ENCODE data around the gene GGN. TPM values are rescaled to one million over a fixed set of nuclear protein-coding genes. Genes with fewer than 3 reads are reported as not detected.

GGN gene
- total RNA-seq, 1 experiment from 2014 or later, result 0.47 TPM

- Histone ChIP-seq H3K79me2 (ENCODE audit: insufficient read depth, low read length) (no peaks in the 10 kb centered on the region), H3K27ac (ENCODE audit: low read depth, low read length) (no peak overlapping the region), H3K4me3 (replicated peaks in 1 of 2; ENCODE audit: low read depth in 1 of 2, low read length in 2 of 2) (no peak overlapping the region), H3K27me3 (ENCODE audit: insufficient read depth, low read length) (no peaks in the 10 kb centered on the region), H4K20me1 (ENCODE audit: insufficient read depth) (no peaks in the 10 kb centered on the region), H2AFZ (ENCODE audit: low read depth, low read length, poor library complexity, severe bottlenecking) (no peak overlapping the region), H3K9ac (ENCODE audit: low read length) (no peak overlapping the region), H3K9me2 (ENCODE audit: insufficient read depth) (no peaks in the 10 kb centered on the region), H3K4me2 (ENCODE audit: low read length) (no peak overlapping the region), H3K4me1 (ENCODE audit: control insufficient read depth in 1 of 2, insufficient read depth in 2 of 2, low read length in 2 of 2) (peaks cover 13 to 27% of the 10 kb centered on the region in 2 experiments; a peak in 3 of 4 replicates), H3K36me3 (ENCODE audit: control insufficient read depth in 1 of 2, insufficient read depth in 2 of 2, low read length in 2 of 2) (no peaks in the 10 kb centered on the region), H3K9me3 (ENCODE audit: control insufficient read depth in 1 of 2, insufficient read depth in 1 of 2, low read depth in 1 of 2, low read length in 2 of 2) (no peaks in the 10 kb centered on the region)
- ChIA-PET RAD21 (ENCODE audit: low non-redundant PET in 1 of 2, low total read pairs in 2 of 2, uncharacterized antibody in 2 of 2, unreplicated experiment in 2 of 2) (no interaction called here), CTCF (interaction anchor here (2.2 kb wide), 1 partner anchor 11 kb away, joined by 7 read pairs; the partner anchor contains the start of gene FAM98C), POLR2A (no interaction called here)
- ATAC-seq (no peak), DNase-seq (ENCODE audit: low read depth, low spot score) (no peak)
- no TSS peak for BruUV-seq (replicated peaks)
- intact Hi-C loops (cut with micrococcal nuclease), result no loop called here
- TF ChIP-seq ZNF274 (IDR thresholded peaks at IDR 0.05; ENCODE audit: low read depth, low read length), result no peak
- TF ChIP-seq TCF7L2 (IDR thresholded peaks at IDR 0.05; ENCODE audit: borderline replicate concordance, extremely low read depth, insufficient read depth, insufficient read length), result no peak
- TF ChIP-seq, protein P1, sequence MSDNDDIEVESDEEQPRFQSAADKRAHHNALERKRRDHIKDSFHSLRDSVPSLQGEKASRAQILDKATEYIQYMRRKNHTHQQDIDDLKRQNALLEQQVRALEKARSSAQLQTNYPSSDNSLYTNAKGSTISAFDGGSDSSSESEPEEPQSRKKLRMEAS (IDR thresholded peaks at IDR 0.05), result no peak
- TF ChIP-seq POLR2AphosphoS5 (IDR thresholded peaks at IDR 0.05; ENCODE audit: low read depth, low read length), result no peak
- no peak for TF ChIP-seq ELF1 (IDR thresholded peaks at IDR 0.05; ENCODE audit: borderline replicate concordance, low read depth)
- no peak for TF ChIP-seq CEBPB (IDR thresholded peaks at IDR 0.05; ENCODE audit: low read depth)
- no peak for TF ChIP-seq RAD21 (IDR thresholded peaks at IDR 0.05; ENCODE audit: low read depth)
- TF ChIP-seq JUND (IDR thresholded peaks at IDR 0.05), result no peak
- TF ChIP-seq CBX3 (IDR thresholded peaks at IDR 0.05; ENCODE audit: low read depth), result no peak
- no peak for TF ChIP-seq ZFX (IDR thresholded peaks at IDR 0.05)
- no peak for TF ChIP-seq EZH2 (IDR thresholded peaks at IDR 0.05)
- TF ChIP-seq, protein P2, sequence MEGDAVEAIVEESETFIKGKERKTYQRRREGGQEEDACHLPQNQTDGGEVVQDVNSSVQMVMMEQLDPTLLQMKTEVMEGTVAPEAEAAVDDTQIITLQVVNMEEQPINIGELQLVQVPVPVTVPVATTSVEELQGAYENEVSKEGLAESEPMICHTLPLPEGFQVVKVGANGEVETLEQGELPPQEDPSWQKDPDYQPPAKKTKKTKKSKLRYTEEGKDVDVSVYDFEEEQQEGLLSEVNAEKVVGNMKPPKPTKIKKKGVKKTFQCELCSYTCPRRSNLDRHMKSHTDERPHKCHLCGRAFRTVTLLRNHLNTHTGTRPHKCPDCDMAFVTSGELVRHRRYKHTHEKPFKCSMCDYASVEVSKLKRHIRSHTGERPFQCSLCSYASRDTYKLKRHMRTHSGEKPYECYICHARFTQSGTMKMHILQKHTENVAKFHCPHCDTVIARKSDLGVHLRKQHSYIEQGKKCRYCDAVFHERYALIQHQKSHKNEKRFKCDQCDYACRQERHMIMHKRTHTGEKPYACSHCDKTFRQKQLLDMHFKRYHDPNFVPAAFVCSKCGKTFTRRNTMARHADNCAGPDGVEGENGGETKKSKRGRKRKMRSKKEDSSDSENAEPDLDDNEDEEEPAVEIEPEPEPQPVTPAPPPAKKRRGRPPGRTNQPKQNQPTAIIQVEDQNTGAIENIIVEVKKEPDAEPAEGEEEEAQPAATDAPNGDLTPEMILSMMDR (IDR thresholded peaks at IDR 0.05 in 2 of 3, conservative IDR thresholded peaks at IDR 0.05 in 1 of 3; ENCODE audit: borderline replicate concordance in 1 of 3, insufficient read depth in 1 of 3, low read depth in 2 of 3, low read length in 2 of 3), result no peak
- TF ChIP-seq SP1 (IDR thresholded peaks at IDR 0.05; ENCODE audit: low read depth), result no peak
- TF ChIP-seq POLR2A (IDR thresholded peaks at IDR 0.05; ENCODE audit: borderline replicate concordance, extremely low read depth, insufficient read depth, insufficient read length), result no peak
- TF ChIP-seq ZBTB33 (IDR thresholded peaks at IDR 0.05; ENCODE audit: extremely low read depth, insufficient replicate concordance, low read length), result no peak
Observed at GRCh38 chr19:38413416-38413815, 25.6 kb upstream of the GGN start.

Data from HCT116 (cell line).